Breast epithelium (tissue), 4 donors: ENCODE measurements around the gene CCDC102B. TPM values are rescaled to one million over a fixed set of nuclear protein-coding genes. Genes with fewer than 3 reads are reported as not detected.

Experiments
- DNase-seq, 2 donors: peaks; one replicate each; pipeline ENCODE4 v3.0.0-alpha.2; 2019; ENCODE audit warnings: low spot score in 2 of 2
- H3K27ac ChIP-seq, 2 donors: fragments of 200-600 bp; sonication (generic) in 1 of 2; one replicate each; pipeline ENCODE4 v1.5.1; 2016 to 2019; ENCODE audit warnings: mild to moderate bottlenecking in 1 of 2
- H3K27me3 ChIP-seq, 2 donors: fragments of 200-600 bp; sonication (generic) in 1 of 2; one replicate each; pipeline versions ENCODE4 v1.5.1 to v1.6.0; 2017 to 2019; ENCODE audit warnings: control low read depth in 1 of 2, mild to moderate bottlenecking in 1 of 2
- H3K36me3 ChIP-seq: fragments of 200-600 bp; one replicate; pipeline ENCODE4 v1.5.1; 2019
- H3K4me1 ChIP-seq, 2 donors: fragments of 200-600 bp; sonication (generic); one replicate each; pipeline ENCODE4 v1.5.1; 2016 to 2019; ENCODE audit warnings: control low read depth in 1 of 2
- H3K4me3 ChIP-seq, 3 donors: fragments of 200-600 bp; sonication (generic); 1 replicate in 2 of 3; 2 replicates in 1 of 3; pipeline ENCODE4 v1.5.1; 2016 to 2019; ENCODE audit warnings: mild to moderate bottlenecking in 3 of 3, moderate library complexity in 2 of 3
- H3K9me3 ChIP-seq, 2 donors: fragments of 200-600 bp; sonication (generic) in 1 of 2; one replicate each; pipeline ENCODE4 v1.5.1; 2016 to 2019; ENCODE audit warnings: control low read depth in 1 of 2
- POLR2A ChIP-seq: fragments of 450-650 bp; IDR thresholded peaks from one replicate; pipeline ENCODE4 v1.6.1; 2016; ENCODE audit warnings: antibody characterized with exemption, mild to moderate bottlenecking, moderate library complexity
- POLR2AphosphoS5 ChIP-seq, 3 donors: sonication (generic); formaldehyde crosslinking; IDR thresholded peaks; one replicate each; pipeline ENCODE4 v1.6.1; 2017; ENCODE audit warnings: antibody characterized with exemption in 3 of 3
- intact Hi-C: fragments of 100-400 bp; cut with DNase I; formaldehyde crosslinking; loops from one replicate; pipeline ENCODE4 v1.15.1; 2023; ENCODE audit warnings: low total_unique reads
- total RNA-seq, 3 donors: library from RNA; depleted of rRNA; stranded (reverse); fragments of >200 nt; gene quantifications; one replicate each; pipeline ENCODE4 v1.1.0, GENCODE V29; 2016
- TF ChIP-seq, protein P1 (sequence below), 3 donors: fragments of 450-650 bp; IDR thresholded peaks; one replicate each; pipeline ENCODE4 v1.5.1; 2016 to 2017; ENCODE audit warnings: antibody characterized with exemption in 3 of 3, mild to moderate bottlenecking in 3 of 3, moderate library complexity in 3 of 3

CCDC102B gene
- total RNA-seq, 3 donors from 2014 or later, result 5.3 to 9.1 (median 7.2) TPM

DNA sequence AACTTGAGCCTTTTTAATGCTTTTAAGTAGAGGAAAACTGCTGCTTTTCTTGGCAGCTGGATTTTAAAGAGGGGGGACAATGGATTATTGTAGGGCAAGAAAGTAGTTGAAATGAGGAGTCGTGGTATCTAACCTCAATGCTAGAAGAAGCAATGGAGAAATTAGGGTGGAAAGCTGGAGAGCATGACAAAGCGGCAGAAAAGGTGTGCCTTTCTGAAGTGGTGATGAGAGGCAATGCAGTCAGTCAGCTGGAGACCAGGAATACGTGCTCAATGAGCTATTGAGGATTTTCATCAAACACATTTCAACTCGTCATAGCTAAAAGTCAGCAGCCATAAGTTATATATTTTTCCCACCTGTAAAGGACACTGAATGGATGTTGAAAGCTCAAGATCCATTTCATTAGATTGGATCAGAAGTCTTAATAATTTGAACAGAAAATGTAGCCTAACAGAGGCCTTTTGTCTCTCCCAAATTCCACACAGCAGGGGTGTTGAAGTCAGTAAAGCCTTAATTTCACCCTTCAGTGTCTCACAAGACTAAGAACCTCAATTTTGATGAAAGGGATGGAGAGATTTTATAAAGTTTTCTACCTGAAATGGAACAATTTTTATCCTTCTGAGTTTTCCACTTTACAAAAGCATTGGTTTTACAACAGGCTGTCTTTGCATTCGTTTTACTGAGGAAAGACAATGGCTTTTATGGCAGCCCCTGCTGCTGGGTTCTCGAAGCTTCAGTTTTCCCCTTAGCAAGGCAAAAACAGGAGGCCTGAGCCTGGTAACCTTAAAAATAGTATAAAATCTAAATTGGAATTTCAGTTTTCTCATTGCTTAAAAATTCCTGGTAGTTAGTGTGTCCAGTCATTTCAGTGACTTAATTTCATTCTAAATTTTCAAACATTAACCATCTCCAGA is 131.1 kb downstream of the CCDC102B start:
- H3K27ac ChIP-seq, result no peak overlapping the region
- H3K27me3 ChIP-seq, result no peaks in the 10 kb centered on the region
- no peak for TF ChIP-seq POLR2A
- TF ChIP-seq, protein P1, sequence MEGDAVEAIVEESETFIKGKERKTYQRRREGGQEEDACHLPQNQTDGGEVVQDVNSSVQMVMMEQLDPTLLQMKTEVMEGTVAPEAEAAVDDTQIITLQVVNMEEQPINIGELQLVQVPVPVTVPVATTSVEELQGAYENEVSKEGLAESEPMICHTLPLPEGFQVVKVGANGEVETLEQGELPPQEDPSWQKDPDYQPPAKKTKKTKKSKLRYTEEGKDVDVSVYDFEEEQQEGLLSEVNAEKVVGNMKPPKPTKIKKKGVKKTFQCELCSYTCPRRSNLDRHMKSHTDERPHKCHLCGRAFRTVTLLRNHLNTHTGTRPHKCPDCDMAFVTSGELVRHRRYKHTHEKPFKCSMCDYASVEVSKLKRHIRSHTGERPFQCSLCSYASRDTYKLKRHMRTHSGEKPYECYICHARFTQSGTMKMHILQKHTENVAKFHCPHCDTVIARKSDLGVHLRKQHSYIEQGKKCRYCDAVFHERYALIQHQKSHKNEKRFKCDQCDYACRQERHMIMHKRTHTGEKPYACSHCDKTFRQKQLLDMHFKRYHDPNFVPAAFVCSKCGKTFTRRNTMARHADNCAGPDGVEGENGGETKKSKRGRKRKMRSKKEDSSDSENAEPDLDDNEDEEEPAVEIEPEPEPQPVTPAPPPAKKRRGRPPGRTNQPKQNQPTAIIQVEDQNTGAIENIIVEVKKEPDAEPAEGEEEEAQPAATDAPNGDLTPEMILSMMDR (IDR thresholded peaks at IDR 0.05), result no peak
- no peak for TF ChIP-seq POLR2AphosphoS5 (IDR thresholded peaks at IDR 0.05)
- H3K4me3 ChIP-seq, result no peak overlapping the region
- intact Hi-C loops, result no loop called here
- DNase-seq, result no peak
- no peaks in the 10 kb centered on the region for H3K9me3 ChIP-seq
- no peaks in the 10 kb centered on the region for H3K4me1 ChIP-seq
- no peaks in the 10 kb centered on the region for H3K36me3 ChIP-seq

DNA sequence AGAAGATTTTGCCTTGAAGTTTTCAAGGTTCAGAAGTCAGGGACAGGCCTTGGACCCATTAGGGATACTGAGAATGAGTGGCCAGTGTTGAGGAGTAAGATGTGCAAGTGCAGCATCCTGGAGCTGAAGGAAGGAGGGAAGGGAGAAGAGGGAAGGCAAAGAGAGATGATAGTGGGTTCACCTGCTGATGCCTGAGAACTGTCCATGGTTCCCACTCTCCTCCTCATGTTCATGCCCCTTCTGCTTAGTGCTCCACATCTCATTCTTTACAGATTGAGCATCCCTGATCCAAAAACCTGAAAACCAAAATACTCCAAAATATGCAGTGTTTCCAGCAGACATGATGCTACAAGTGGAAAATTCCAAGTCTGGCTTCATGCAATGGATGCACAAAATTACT is 137.8 kb downstream of the CCDC102B start:
- H3K4me3 ChIP-seq, result no peak overlapping the region
- no peak for TF ChIP-seq POLR2AphosphoS5 (IDR thresholded peaks at IDR 0.05)
- TF ChIP-seq POLR2A, result no peak
- TF ChIP-seq, protein P1 (IDR thresholded peaks at IDR 0.05), result no peak
- H3K27me3 ChIP-seq, result no peaks in the 10 kb centered on the region
- no peaks in the 10 kb centered on the region for H3K4me1 ChIP-seq
- H3K36me3 ChIP-seq, result no peaks in the 10 kb centered on the region
- H3K9me3 ChIP-seq, result no peaks in the 10 kb centered on the region
- no peak overlapping the region for H3K27ac ChIP-seq
- intact Hi-C loops, result no loop called here
- DNase-seq, result no peak

DNA sequence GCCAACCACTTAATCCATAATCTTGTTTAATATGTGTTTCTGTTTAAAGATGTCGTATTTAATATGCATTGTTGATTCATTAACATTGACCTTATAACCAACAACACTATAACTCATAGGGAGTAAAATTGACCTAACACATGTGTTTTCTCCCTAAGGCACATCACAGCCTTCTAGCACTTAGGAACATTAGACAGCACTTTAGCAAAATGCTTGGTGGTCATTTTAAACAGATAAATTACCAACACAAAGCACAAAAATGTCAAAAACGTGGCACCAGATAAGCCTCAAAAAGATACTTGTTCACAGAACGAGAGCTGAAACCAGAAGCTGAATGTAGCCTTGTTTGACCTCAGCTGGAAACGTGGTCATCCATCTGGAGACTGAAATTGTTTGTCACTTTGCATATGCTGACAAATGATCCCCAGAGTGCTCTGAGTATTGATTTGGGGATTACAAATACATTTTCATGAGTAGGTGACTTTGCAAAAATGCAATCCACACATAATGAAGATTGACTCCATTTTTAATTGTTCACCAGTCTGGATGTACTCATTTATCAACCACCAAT is 139.2 kb downstream of the CCDC102B start:
- TF ChIP-seq POLR2A (no peak), POLR2AphosphoS5 (IDR thresholded peaks at IDR 0.05) (no peak)
- TF ChIP-seq, protein P1 (IDR thresholded peaks at IDR 0.05), result no peak
- no peaks in the 10 kb centered on the region for H3K27me3 ChIP-seq
- H3K9me3 ChIP-seq, result no peaks in the 10 kb centered on the region
- DNase-seq, result no peak
- intact Hi-C loops, result no loop called here
- H3K36me3 ChIP-seq, result no peaks in the 10 kb centered on the region
- H3K4me3 ChIP-seq, result no peak overlapping the region
- no peaks in the 10 kb centered on the region for H3K4me1 ChIP-seq
- H3K27ac ChIP-seq, result no peak overlapping the region

DNA sequence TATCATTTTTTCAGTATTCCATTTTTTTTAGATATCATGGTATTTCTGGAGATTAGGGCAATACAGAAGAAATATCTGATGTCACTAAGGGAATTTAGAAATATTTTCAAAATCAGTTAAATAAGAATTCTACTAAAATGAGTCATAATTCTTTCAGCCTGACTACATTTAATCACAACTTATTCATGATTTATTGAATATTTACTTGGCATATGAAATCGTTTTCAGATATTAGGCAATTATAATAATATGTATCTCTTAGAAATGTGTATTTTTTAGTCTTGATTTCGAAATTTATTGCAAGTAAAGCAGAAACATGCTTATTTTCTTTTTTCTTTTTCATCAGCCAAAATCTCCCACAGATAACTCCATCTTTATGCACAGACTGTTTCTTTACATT is 142.2 kb downstream of the CCDC102B start:
- Histone ChIP-seq H3K27ac (no peak overlapping the region), H3K9me3 (no peaks in the 10 kb centered on the region), H3K27me3 (no peaks in the 10 kb centered on the region), H3K4me3 (no peak overlapping the region), H3K36me3 (no peaks in the 10 kb centered on the region), H3K4me1 (no peaks in the 10 kb centered on the region)
- TF ChIP-seq POLR2AphosphoS5 (IDR thresholded peaks at IDR 0.05), result no peak
- no peak for TF ChIP-seq POLR2A
- intact Hi-C loops, result no loop called here
- no peak for DNase-seq

DNA sequence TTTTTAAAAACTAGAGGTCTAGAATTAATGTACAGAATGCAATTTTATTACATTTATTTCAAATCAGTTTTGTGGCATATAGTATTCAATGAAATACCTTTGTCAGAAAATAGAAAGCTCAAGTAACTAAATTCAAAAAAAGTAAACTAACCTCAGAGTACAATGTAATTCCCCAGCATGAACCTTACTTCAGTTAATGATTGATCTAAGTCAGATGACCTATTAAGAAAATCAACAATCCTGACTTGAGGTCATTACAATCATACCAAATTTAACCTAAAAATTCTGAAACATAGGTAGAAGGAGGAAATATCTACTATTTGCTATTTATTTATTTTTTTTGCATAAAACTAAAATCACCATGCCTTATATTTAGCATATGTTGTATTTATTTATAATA is 142.9 kb downstream of the CCDC102B start:
- Histone ChIP-seq H3K27ac (no peak overlapping the region), H3K36me3 (no peaks in the 10 kb centered on the region), H3K4me1 (no peaks in the 10 kb centered on the region), H3K9me3 (no peaks in the 10 kb centered on the region), H3K4me3 (no peak overlapping the region), H3K27me3 (no peaks in the 10 kb centered on the region)
- DNase-seq, result no peak
- intact Hi-C loops, result no loop called here
- no peak for TF ChIP-seq POLR2AphosphoS5 (IDR thresholded peaks at IDR 0.05)
- TF ChIP-seq POLR2A, result no peak
- TF ChIP-seq, protein P1 (IDR thresholded peaks at IDR 0.05), result no peak
